HG02798 (cell line): ENCODE data around the gene IFT27.
"Not testable (repeated sequence)": the region's sequence is repeated elsewhere in the genome, so short reads cannot be mapped to it uniquely, and the experiment has no call there.

ENCODE experiments used
- ATAC-seq: cut with Tn5 transposase; IDR thresholded peaks from one replicate; pipeline ENCODE4 v1.9.1; 2021; ENCODE audit warnings: mild to moderate bottlenecking; ENCODE audit not compliant: unreplicated experiment, poor library complexity

The IFT27 gene

DNA sequence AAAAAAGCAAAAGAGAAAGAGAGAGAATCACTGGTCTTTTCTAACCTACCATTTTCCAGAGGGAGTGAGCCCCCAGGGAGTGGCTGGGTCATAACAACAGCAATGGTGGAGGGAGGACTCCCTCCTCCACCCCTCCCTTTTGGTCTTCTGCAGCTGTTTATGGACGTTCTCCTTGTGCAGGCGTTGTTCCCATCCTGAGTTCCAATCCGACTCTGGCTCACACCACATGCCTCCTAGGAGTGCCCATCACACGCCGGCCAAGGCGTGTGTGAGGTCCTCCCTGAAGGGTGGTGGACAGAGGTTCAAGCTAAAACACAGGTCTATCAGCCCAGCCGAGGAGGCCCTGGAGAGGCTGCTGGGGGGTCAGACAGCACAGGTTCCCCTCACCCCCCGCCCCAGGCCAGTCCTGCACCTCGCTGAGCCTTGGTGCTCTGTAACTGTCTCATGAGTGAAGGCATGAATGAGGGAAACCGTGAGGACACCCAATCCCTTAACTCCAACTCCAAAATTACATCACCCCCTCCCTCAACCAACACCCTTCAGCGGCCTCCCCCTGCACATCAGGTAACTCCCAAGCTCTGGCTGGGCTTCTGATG, 29.4 kb downstream of the IFT27 start:
- no peak for ATAC-seq

DNA sequence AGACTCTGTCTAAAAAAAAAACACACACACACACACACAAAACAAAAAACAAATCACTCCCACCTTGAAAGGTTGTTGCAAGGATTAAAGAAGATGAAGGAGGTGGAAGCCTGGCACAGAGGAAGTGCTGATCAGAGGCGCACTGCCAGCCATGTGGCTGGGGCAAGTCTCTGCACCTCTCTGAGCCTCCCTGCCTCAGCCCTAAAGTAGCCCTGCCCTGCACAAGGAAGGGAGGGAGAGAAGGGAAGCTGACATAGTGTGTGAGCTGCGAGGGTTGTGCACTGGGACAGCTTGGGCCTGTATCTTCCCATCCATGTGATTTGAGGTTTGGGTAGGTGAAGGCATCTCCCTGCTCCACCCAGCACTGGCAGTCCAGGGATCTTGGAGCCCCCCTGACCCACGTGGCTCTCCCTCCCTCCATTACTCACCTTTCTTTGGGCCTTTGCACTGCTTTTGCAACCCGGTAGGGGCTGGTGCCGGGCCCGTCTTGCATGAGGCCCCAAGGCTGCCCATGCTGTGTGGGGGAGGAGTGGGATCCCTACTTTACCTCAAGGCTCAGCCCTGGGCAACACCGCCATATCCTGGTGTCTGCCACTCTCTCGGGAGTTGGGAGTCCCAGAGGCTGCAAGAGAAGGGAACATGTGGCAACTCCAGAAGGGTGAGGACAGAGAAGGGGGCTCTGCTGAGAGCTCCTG, 30.5 kb downstream of the IFT27 start:
- ATAC-seq, result no peak

DNA sequence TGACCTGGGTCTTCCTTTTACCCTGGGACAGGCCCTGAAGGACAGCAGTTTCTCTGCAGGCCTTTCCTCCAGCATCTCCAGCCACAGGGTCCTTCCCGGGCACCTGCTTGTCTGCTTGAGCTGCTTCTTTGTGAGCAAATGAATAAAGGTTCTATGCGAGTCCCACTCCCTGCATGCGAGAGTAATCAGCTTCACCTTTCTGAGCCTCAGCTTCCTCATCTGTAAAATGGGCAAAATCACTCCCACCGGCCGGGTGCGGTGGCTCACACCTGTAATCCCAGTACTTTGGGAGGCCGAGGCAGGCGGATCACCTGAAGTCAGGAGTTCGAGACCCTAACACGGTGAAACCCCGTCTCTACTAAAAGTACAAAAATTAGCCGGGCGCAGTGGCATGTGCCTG, 31.1 kb downstream of the IFT27 start:
- ATAC-seq, result no peak

- no peak for ATAC-seq
Measured at GRCh38 chr22:36744413-36744765, 31.5 kb downstream of the IFT27 start.

- ATAC-seq, result no peak
Measured at GRCh38 chr22:36743591-36744412, 32.1 kb downstream of the IFT27 start.

DNA sequence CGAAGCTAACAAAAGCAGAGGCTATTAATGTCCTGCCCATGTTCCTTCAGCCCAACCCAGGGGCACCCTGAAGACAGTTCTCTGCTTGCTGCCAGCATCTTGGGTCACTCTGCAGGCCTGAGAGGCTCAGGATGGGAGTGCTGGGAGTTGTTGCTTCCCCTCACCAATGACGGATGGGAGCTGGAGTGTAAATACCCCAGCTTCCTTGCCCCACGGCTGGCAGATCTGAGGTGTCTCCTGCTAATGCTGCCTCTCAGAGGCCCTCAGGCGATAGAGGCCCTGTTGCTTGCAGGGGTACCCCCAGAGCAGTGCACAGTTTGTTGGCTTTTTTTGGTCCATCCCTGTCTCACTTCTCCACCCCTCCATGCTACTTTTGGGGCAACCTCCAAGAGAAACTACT, 32.9 kb downstream of the IFT27 start:
- ATAC-seq, result no peak

DNA sequence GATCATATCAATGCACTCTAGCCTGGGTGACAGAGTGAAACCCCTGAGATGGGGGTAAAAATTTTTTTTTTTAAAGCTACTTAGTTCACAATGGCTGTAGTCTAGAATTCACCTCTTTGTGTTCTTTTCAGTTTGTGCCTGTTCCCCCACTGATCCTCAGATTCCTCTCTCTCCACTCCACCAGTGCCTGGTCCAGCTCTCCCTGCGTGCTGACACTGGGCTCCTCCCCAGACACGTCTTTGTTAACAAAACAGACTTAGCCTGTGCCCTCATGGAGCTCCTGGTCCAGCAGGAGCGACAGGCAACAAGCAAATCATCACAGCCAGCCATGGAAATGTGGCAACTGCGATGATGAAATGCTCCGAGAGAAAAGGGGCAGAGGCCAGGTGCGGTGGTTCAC, 34.0 kb downstream of the IFT27 start:
- no peak for ATAC-seq

- no peak for ATAC-seq
Measured at GRCh38 chr22:36741204-36741793, 34.6 kb downstream of the IFT27 start.

DNA sequence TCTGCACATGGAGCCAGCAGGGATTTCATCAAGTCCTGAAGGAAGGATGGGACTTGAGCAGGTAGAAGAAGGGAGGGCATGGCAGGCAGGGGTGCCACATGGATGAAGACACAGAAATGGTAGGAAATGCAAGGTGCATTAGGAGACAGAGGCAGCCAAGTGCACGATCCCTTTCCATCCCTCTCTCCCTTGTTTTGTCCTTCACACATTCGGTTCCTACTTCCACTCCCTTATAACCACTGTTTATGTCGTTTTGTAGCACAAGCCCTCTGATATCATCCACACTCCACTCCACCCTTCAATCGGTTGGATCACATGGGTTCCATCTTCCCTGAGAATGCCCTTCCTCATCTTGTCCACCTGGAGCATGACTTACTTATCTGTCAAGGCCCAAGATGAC, 35.2 kb downstream of the IFT27 start:
- ATAC-seq, result no peak

GRCh38 chr22:36739185-36739584, 36.7 kb downstream of the IFT27 start:
- no peak for ATAC-seq

GRCh38 chr22:36738416-36739020, 37.4 kb downstream of the IFT27 start:
- no peak for ATAC-seq

- no peak for ATAC-seq
Measured at GRCh38 chr22:36737776-36738175, 38.1 kb downstream of the IFT27 start.

DNA sequence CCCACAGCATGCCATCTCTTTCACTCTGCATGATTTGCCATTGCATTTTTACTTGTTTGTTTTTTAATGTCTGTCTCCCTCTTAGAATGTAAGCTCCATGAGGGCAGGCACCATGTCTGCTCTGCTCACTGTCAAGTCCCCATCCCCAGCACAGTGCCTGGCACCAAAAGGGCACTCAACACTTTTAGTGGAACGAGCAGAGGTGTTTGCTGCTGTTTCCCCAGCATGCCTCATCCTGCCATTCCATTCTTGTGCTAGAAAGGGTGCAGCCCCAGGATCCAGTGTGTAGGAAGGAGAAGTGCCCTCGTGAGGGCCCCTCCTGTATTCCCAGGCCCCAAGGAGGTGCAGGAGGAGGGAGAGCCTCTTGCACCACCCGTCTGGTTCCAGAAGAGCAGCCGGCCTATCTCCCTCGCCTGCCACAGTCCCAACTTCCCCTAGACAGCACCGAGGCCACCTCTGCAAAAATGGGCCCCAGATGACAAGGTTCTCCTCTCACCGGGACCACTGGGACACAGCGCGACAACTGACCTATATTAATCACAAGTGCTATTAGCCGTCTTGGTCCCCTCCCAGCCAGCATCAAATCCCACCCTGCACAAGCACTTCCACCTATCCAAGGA, 39.1 kb downstream of the IFT27 start:
- no peak for ATAC-seq

DNA sequence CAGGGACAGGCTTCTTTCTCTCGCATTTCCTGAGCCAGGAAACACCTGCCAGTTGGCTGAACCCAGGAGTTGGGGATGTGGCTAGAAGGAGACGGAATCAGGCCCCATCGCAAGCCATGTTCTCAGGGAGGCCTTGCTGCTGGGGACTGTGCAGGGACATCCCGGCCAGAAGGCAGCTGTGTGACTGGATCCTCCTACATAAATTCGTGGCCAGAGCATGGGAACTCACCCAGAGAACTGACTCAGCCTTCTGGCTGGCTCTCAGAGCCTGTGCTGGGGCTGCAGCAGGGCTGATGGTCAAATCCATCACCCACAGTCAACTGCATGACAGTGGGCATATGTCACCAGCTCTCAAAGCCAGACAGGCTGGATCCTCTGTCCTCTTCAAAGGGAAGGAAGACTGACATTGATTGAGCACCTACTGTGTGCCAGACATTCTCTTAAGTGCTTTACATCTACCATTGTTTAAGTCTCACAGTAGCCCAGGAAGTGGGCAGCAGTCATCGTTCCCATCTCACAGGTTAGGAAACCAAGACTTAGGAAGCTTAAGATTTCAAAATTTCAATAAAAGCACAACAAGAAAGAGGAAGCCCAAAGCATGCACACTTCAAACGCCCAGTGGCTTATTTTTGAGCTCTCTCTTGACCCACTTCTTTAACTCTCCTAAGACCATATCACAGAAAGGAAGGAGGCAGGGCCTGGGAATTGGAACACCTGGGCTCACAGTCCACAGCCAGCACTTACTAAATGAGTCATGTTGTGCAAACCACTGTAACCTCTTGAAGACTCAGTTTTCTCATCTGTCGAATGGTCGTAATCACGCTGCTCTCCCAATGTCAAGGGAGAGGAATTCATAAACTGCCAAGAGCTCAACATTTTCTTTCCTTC, 41.5 kb downstream of the IFT27 start:
- no peak for ATAC-seq

DNA sequence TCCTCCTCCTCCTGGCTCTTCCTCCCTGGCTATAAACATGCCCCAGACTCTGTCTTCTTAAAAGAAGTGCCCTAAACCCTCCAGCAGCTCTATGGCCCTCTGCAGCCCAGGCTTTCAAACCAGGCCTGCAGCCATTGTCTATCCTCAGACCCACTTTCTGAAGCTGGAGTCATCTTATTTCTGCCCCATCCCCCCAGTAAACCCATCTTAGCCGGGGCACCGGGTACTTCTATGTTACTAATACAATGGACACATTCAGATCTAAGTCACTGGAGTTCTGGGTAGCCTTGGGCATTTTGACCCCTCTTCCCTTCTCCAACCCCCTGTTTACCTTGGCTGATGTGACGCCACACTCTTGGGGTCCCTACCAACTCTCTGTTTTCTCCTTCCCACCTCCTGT, 42.6 kb downstream of the IFT27 start:
- ATAC-seq, result no peak

DNA sequence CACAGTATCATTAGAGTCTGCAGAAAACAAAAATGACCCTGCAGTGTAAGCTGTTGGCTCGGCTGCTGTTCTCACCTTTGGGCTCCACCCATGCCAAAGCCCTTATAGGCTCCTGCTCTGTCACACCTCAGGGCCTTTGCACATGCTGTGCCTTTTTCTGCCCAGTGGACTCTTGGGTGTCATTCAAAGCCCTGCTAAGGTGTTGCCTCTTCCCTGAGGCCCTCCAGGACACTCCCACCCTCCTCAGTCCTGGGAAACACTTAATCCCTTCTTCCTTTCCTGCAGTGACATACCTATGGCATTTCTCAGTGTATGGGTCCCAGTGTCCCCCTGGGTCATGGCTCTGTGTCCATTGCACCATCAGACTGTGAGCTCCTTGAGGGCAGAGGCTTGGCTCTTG, 43.3 kb downstream of the IFT27 start:
- no peak for ATAC-seq

- no peak for ATAC-seq
Measured at GRCh38 chr22:36731916-36732315, 44.0 kb downstream of the IFT27 start.

GRCh38 chr22:36731321-36731720, 44.6 kb downstream of the IFT27 start:
- not testable (repeated sequence) for ATAC-seq

- no peak for ATAC-seq
Measured at GRCh38 chr22:36730176-36730858, 45.6 kb downstream of the IFT27 start.
